SK-N-SH (cell line): ENCODE data around the gene MYO9A. TPM values are rescaled to one million over a fixed set of nuclear protein-coding genes. Genes with fewer than 3 reads are reported as not detected.

ENCODE experiments used
- CTCF ChIA-PET: fragments of 300-600, 350-600 bp; formaldehyde crosslinking; extraction: SDS; loops from one replicate; lab custom pipeline; 2021; lab: Yijun Ruan, JAX
- POLR2A ChIA-PET: fragments of 350-600 bp; sonication (Branson Sonifier 250); formaldehyde crosslinking; extraction: SDS; loops from one replicate; lab custom pipeline; 2020; ENCODE audit warnings: antibody characterized with exemption, inconsistent platforms; lab: Yijun Ruan, JAX
- DNase-seq: peaks from one replicate; pipeline ENCODE4 v3.0.0; 2012
- H2AFZ ChIP-seq: fragments of 200-600 bp; sonication (generic); 2 replicates; pipeline ENCODE4 v1.8.1; 2016; ENCODE audit warnings: antibody characterized with exemption, mild to moderate bottlenecking, low read depth
- H3F3A ChIP-seq: fragments of 200-600 bp; sonication (generic); replicated peaks from 2 replicates; pipeline ENCODE3; 2016; ENCODE audit warnings: antibody characterized with exemption, mild to moderate bottlenecking; ENCODE audit not compliant: insufficient read depth
- H3K27ac ChIP-seq, 2 experiments: fragments of 200-500 bp in 1 of 2; fragments of 200-600 bp in 1 of 2; sonication (Bioruptor generic) in 1 of 2; sonication (generic), shearing (Covaris generic) in 1 of 2; 2 replicates each; pipeline versions ENCODE4 v1.5.1 to v1.6.1; 2014 to 2016; ENCODE audit warnings: low read depth in 2 of 2, inconsistent platforms in 1 of 2, low read length in 1 of 2, mild to moderate bottlenecking in 1 of 2, mixed read lengths in 1 of 2
- H3K27me3 ChIP-seq: fragments of 200-600 bp; sonication (generic), shearing (Covaris generic); 2 replicates; pipeline ENCODE4 v1.6.1; 2016; ENCODE audit warnings: mixed run types; ENCODE audit not compliant: insufficient read depth
- H3K36me3 ChIP-seq, 2 experiments: fragments of 200-500 bp in 1 of 2; fragments of 200-600 bp in 1 of 2; sonication (Bioruptor generic) in 1 of 2; sonication (generic) in 1 of 2; replicated peaks in 1 of 2; 2 replicates each; pipeline versions ENCODE3 to v1.5.1; 2014 to 2016; ENCODE audit warnings: low read length in 1 of 2, mild to moderate bottlenecking in 1 of 2; ENCODE audit not compliant: insufficient read depth in 2 of 2, control insufficient read depth in 1 of 2
- H3K4me1 ChIP-seq, 2 experiments: fragments of 200-500 bp in 1 of 2; fragments of 200-600 bp in 1 of 2; sonication (Bioruptor generic) in 1 of 2; sonication (generic), shearing (Covaris generic) in 1 of 2; 2 replicates each; pipeline versions ENCODE4 v1.5.1 to v1.6.1; 2014 to 2016; ENCODE audit warnings: low read depth in 1 of 2, low read length in 1 of 2, mixed run types in 1 of 2; ENCODE audit not compliant: insufficient read depth in 2 of 2, control insufficient read depth in 1 of 2
- H3K4me2 ChIP-seq: fragments of 200-600 bp; sonication (generic), shearing (Covaris generic); 2 replicates; pipeline ENCODE4 v1.6.1; 2017; ENCODE audit warnings: mixed run types
- H3K4me3 ChIP-seq, 2 experiments: fragments of 200-500 bp in 1 of 2; fragments of 200-600 bp in 1 of 2; sonication (Bioruptor generic) in 1 of 2; sonication (generic), shearing (Covaris generic) in 1 of 2; 2 replicates each; pipeline versions ENCODE4 v1.5.1 to v1.8.1; 2014 to 2016; ENCODE audit warnings: low read depth in 2 of 2, inconsistent platforms in 1 of 2, low read length in 1 of 2, mild to moderate bottlenecking in 1 of 2, mixed read lengths in 1 of 2, moderate library complexity in 1 of 2
- H3K79me2 ChIP-seq: fragments of 200-600 bp; sonication (generic); 2 replicates; pipeline ENCODE4 v1.8.1; 2017; ENCODE audit warnings: mild to moderate bottlenecking; ENCODE audit not compliant: insufficient read depth
- H3K9ac ChIP-seq: fragments of 200-600 bp; sonication (generic); 2 replicates; pipeline ENCODE4 v1.6.1; 2017; ENCODE audit warnings: mixed run types
- H3K9me2 ChIP-seq: fragments of 200-600 bp; sonication (generic); 2 replicates; pipeline ENCODE4 v1.6.1; 2017; ENCODE audit warnings: mixed run types
- H3K9me3 ChIP-seq: fragments of 200-600 bp; sonication (generic); 2 replicates; pipeline ENCODE4 v1.6.1; 2017; ENCODE audit warnings: mixed run types, mild to moderate bottlenecking, moderate library complexity
- H4K20me1 ChIP-seq: fragments of 200-600 bp; sonication (generic); 2 replicates; pipeline ENCODE4 v1.6.1; 2017; ENCODE audit warnings: mild to moderate bottlenecking, mixed run types; ENCODE audit not compliant: insufficient read depth
- CHD2 ChIP-seq: fragments of 150-350 bp; IDR thresholded peaks from 2 replicates; pipeline ENCODE4 v1.6.1; 2018; ENCODE audit warnings: low read length; ENCODE audit not compliant: partially characterized antibody
- ELF1 ChIP-seq: IDR thresholded peaks from 2 replicates; pipeline ENCODE4 v1.4.0; 2012
- EZH2phosphoT487 ChIP-seq: fragments of 200-600 bp; sonication (generic); IDR thresholded peaks from 2 replicates; pipeline ENCODE4 v1.6.1; 2017; ENCODE audit warnings: low read depth, mixed run types, mild to moderate bottlenecking, antibody characterized with exemption, moderate library complexity, borderline replicate concordance
- FOXJ3 ChIP-seq: sonication (generic); formaldehyde crosslinking; IDR thresholded peaks from 2 replicates; pipeline ENCODE4 v1.5.1; 2020; ENCODE audit warnings: mild to moderate bottlenecking, missing genetic modification reagents
- FOXM1 ChIP-seq: IDR thresholded peaks from 2 replicates; pipeline ENCODE4 v1.4.0; 2012; ENCODE audit warnings: low read depth, mild to moderate bottlenecking
- GABPA ChIP-seq: IDR thresholded peaks from 2 replicates; pipeline ENCODE4 v1.4.0; 2012; ENCODE audit warnings: low read depth, mild to moderate bottlenecking
- GATA2 ChIP-seq: sonication (generic); formaldehyde crosslinking; IDR thresholded peaks from 2 replicates; pipeline ENCODE4 v1.5.0; 2020; ENCODE audit warnings: mild to moderate bottlenecking, missing genetic modification reagents
- MEF2A ChIP-seq: IDR thresholded peaks from 2 replicates; pipeline ENCODE4 v1.4.0; 2012; ENCODE audit warnings: low read depth, borderline replicate concordance
- MXI1 ChIP-seq: IDR thresholded peaks from 2 replicates; pipeline ENCODE4 v1.6.1; 2012; ENCODE audit warnings: mild to moderate bottlenecking, low read depth, low read length, improper control_type of control experiment
- NFIC ChIP-seq: IDR thresholded peaks from 2 replicates; pipeline ENCODE4 v1.4.0; 2012; ENCODE audit warnings: borderline replicate concordance
- NRF1 ChIP-seq: IDR thresholded peaks from 2 replicates; pipeline ENCODE4 v1.6.1; 2012; ENCODE audit warnings: low read depth, mild to moderate bottlenecking, low read length
- POLR2AphosphoS5 ChIP-seq: IDR thresholded peaks from 2 replicates; pipeline ENCODE4 v1.6.1; 2012; ENCODE audit warnings: low read depth, low read length
- RFX5 ChIP-seq: IDR thresholded peaks from 2 replicates; pipeline ENCODE4 v1.6.1; 2012; ENCODE audit warnings: mild to moderate bottlenecking, improper control_type of control experiment, low read length
- SMC3 ChIP-seq: IDR thresholded peaks from 2 replicates; pipeline ENCODE4 v1.6.1; 2012; ENCODE audit warnings: low read depth, low read length, improper control_type of control experiment
- TAF1 ChIP-seq: IDR thresholded peaks from 2 replicates; pipeline ENCODE4 v1.6.1; 2012; ENCODE audit warnings: low read depth, mild to moderate bottlenecking, low read length, moderate library complexity, borderline replicate concordance
- TCF12 ChIP-seq: IDR thresholded peaks from 2 replicates; pipeline ENCODE4 v1.4.0; 2012
- WGBS: methylation state at CpG from one replicate; pipeline ENCODE4 v1.1.6; 2017; ENCODE audit warnings: low lambda C conversion rate; 5-methylcytosine and 5-hydroxymethylcytosine counted together
- polyA plus RNA-seq, 3 experiments: library from polyadenylated mRNA; depleted of rRNA; stranded (reverse); fragments of >200 nt; gene quantifications; 2 replicates each; pipeline ENCODE4 v1.2.3, GENCODE V29; 2012
- TF ChIP-seq, protein P1 (sequence below): IDR thresholded peaks from 2 replicates; pipeline ENCODE4 v1.4.0; 2012; ENCODE audit warnings: low read depth, borderline replicate concordance
- TF ChIP-seq, protein P2 (sequence below): fragments of 150-350 bp; IDR thresholded peaks from 2 replicates; pipeline ENCODE4 v1.6.1; 2016; ENCODE audit warnings: mild to moderate bottlenecking, low read depth, low read length
- TF ChIP-seq, protein P3 (sequence below): fragments of 150-350 bp; IDR thresholded peaks from 2 replicates; pipeline ENCODE4 v1.6.1; 2017; ENCODE audit warnings: antibody characterized with exemption, low read length, low read depth, borderline replicate concordance

Gene MYO9A
- polyA plus RNA-seq, 1 of the 3 experiments (the other 2 are of a cell fraction), result 4.1 TPM

DNA sequence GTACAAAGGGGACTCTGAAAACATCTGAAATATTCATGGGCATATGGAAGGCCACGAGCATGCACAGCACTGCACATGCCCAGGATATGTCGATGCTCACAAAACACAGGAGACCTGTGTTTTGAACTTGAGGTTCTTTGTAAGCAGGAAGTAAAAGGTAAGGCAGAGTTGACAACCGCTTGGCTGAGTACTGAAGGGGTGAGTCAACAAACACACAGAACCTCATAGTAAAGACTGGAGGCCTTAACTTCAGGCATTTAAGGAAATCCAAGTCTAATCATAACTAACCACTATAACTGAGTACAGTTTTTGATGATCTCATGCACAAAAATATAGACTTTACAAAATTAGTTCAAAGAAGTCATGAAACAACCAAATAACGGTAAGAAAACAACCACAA is 80.6 kb downstream of the MYO9A start:
- H3K36me3 ChIP-seq, result no peaks in the 10 kb centered on the region
- ChIA-PET CTCF (no interaction called here), POLR2A (no interaction called here)
- DNase-seq, result no peak
- no peaks in the 10 kb centered on the region for H3K9me3 ChIP-seq
- TF ChIP-seq FOXJ3 (CRISPR knock-in tag) (no peak), FOXM1 (no peak), TCF12 (no peak), GABPA (no peak), GATA2 (CRISPR knock-in tag) (no peak), MEF2A (no peak), POLR2AphosphoS5 (no peak), RFX5 (no peak), MXI1 (no peak), EZH2phosphoT487 (no peak), CHD2 (no peak), NFIC (no peak), ELF1 (no peak)
- TF ChIP-seq, protein P1, sequence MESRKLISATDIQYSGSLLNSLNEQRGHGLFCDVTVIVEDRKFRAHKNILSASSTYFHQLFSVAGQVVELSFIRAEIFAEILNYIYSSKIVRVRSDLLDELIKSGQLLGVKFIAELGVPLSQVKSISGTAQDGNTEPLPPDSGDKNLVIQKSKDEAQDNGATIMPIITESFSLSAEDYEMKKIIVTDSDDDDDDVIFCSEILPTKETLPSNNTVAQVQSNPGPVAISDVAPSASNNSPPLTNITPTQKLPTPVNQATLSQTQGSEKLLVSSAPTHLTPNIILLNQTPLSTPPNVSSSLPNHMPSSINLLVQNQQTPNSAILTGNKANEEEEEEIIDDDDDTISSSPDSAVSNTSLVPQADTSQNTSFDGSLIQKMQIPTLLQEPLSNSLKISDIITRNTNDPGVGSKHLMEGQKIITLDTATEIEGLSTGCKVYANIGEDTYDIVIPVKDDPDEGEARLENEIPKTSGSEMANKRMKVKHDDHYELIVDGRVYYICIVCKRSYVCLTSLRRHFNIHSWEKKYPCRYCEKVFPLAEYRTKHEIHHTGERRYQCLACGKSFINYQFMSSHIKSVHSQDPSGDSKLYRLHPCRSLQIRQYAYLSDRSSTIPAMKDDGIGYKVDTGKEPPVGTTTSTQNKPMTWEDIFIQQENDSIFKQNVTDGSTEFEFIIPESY, result no peak
- no peak overlapping the region for H3K27ac ChIP-seq
- H3K9me2 ChIP-seq, result no peaks in the 10 kb centered on the region
- no peaks in the 10 kb centered on the region for H4K20me1 ChIP-seq
- peaks cover 66% of the 10 kb centered on the region; the same call in 1 of the 2 replicates for H3K79me2 ChIP-seq
- H3K27me3 ChIP-seq, result no peaks in the 10 kb centered on the region
- no peaks in the 10 kb centered on the region for H3K4me1 ChIP-seq
- no peak overlapping the region for H3K9ac ChIP-seq
- no peak overlapping the region for H3K4me2 ChIP-seq
- H3F3A ChIP-seq, result peaks cover 3% of the 10 kb centered on the region
- 93% methylated on average over 4 of the region's 4 CpGs for WGBS
- H2AFZ ChIP-seq, result no peak overlapping the region
- H3K4me3 ChIP-seq, result no peak overlapping the region

DNA sequence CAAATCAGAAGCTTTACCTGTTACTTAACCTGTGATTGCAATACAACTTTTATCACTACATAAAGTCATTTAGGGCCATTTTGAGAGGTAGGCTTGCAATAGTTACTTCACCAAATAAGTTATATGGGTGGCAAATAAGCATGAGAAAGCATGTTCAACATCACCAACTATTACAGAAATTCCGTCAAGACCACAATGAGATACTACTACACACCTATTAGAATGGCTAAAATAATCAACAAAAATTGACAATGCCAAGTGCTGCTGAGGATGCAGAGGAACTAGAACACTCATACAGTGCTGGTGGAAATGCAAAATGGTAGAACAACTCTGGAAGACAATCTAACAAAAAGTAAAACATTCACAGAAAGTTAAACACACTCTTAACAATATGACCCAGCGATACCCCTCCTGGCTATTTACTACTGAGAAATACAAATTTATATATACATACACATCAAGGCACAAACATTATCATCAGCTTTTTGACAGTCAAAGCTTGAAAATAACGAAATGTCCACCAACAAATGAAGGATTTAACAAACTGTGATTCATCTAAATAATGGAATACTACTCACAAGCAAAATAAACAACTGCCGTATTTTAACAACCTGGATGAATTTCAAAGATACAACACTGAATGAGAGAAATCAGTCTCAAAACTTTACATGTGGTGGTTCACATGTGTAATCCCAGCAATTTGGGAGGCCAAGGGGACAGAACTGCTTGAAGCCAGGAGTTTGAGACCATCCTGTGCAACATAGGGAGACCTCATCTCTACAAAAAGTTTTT is 82.9 kb downstream of the MYO9A start:
- peaks cover 3% of the 10 kb centered on the region for H3F3A ChIP-seq
- H4K20me1 ChIP-seq, result no peaks in the 10 kb centered on the region
- H3K4me3 ChIP-seq, result no peak overlapping the region
- no peak overlapping the region for H3K9ac ChIP-seq
- peaks cover 52% of the 10 kb centered on the region; the same call in 1 of the 2 replicates for H3K79me2 ChIP-seq
- H3K9me3 ChIP-seq, result no peaks in the 10 kb centered on the region
- DNase-seq, result no peak
- H3K27me3 ChIP-seq, result no peaks in the 10 kb centered on the region
- CTCF ChIA-PET, result no interaction called here
- no peak overlapping the region for H3K27ac ChIP-seq
- no peak overlapping the region for H2AFZ ChIP-seq
- H3K4me1 ChIP-seq, result no peaks in the 10 kb centered on the region
- H3K4me2 ChIP-seq, result no peak overlapping the region
- POLR2A ChIA-PET, result no interaction called here
- no peaks in the 10 kb centered on the region for H3K36me3 ChIP-seq
- TF ChIP-seq, protein P2, sequence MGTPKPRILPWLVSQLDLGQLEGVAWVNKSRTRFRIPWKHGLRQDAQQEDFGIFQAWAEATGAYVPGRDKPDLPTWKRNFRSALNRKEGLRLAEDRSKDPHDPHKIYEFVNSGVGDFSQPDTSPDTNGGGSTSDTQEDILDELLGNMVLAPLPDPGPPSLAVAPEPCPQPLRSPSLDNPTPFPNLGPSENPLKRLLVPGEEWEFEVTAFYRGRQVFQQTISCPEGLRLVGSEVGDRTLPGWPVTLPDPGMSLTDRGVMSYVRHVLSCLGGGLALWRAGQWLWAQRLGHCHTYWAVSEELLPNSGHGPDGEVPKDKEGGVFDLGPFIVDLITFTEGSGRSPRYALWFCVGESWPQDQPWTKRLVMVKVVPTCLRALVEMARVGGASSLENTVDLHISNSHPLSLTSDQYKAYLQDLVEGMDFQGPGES, result no peak
- no peak for TF ChIP-seq GATA2 (CRISPR knock-in tag)
- no peak for TF ChIP-seq NRF1
- no peak for TF ChIP-seq TAF1
- no peak for TF ChIP-seq SMC3
- TF ChIP-seq, protein P3, sequence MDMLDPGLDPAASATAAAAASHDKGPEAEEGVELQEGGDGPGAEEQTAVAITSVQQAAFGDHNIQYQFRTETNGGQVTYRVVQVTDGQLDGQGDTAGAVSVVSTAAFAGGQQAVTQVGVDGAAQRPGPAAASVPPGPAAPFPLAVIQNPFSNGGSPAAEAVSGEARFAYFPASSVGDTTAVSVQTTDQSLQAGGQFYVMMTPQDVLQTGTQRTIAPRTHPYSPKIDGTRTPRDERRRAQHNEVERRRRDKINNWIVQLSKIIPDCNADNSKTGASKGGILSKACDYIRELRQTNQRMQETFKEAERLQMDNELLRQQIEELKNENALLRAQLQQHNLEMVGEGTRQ, result no peak
- TF ChIP-seq EZH2phosphoT487, result no peak
- no peaks in the 10 kb centered on the region for H3K9me2 ChIP-seq
- WGBS, result 93% methylated on average over 4 of the region's 4 CpGs
